ENCODE data around the gene ITPKA. TPM values are rescaled to one million over a fixed set of nuclear protein-coding genes. Genes with fewer than 3 reads are reported as not detected.

ITPKA gene
- total RNA-seq, 1 donor from 2014 or later = 0.32 TPM

DNA sequence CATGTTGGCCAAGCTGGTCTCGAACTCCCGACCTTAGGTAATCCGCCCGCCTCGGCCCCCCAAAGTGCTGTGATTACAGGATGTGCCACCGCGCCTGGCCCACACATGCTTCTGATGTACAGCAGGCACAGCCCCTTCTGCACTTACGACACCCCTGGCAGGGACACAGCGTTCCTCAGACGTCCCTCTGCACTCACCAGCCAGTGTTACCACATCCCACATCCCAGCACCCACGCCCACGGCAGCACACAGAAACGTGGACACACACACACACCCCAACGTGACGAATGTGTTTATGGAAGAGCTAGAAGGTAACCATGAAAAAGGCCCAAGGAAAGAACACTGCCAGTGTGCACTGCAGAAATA lies 51.0 kb downstream of the ITPKA start:
- Histone ChIP-seq H3K9me3 (no peaks in the 10 kb centered on the region), H3K27me3 (ENCODE audit: low read depth) (no peaks in the 10 kb centered on the region), H3K36me3 (no peaks in the 10 kb centered on the region), H3K4me3 (peak overlapping the region; percentile 87), H3K27ac (peak overlapping the region; percentile 81), H3K4me1 (peaks cover 12% of the 10 kb centered on the region)
- ATAC-seq = peak; percentile 73 to 86
- TF ChIP-seq, protein P1, sequence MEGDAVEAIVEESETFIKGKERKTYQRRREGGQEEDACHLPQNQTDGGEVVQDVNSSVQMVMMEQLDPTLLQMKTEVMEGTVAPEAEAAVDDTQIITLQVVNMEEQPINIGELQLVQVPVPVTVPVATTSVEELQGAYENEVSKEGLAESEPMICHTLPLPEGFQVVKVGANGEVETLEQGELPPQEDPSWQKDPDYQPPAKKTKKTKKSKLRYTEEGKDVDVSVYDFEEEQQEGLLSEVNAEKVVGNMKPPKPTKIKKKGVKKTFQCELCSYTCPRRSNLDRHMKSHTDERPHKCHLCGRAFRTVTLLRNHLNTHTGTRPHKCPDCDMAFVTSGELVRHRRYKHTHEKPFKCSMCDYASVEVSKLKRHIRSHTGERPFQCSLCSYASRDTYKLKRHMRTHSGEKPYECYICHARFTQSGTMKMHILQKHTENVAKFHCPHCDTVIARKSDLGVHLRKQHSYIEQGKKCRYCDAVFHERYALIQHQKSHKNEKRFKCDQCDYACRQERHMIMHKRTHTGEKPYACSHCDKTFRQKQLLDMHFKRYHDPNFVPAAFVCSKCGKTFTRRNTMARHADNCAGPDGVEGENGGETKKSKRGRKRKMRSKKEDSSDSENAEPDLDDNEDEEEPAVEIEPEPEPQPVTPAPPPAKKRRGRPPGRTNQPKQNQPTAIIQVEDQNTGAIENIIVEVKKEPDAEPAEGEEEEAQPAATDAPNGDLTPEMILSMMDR (IDR thresholded peaks at IDR 0.05) = no peak
- intact Hi-C loops (cut with DNase I) = no loop called here
- peak; percentile 89 for DNase-seq

DNA sequence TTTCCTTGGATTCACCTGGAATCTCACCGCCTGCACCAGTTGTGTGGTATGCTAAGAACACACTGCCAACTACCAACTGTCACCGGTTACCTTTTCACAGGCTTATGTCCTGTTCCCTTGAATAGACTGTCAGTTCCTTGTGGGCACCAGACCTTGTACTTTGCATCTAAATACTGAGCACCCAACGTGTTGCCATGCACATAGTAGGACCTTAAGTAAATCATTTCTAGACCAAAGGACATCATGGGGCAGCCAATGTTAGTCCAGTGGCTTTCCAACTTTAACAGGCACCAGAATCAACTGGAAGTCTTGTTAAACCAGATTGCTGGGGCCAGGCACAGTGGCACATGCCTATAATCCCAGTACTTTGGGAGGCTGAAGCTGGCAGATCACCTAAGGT lies 51.5 kb downstream of the ITPKA start:
- Histone ChIP-seq H3K4me3 (no peak overlapping the region), H3K27ac (no peak overlapping the region), H3K4me1 (peaks cover 12% of the 10 kb centered on the region), H3K9me3 (no peaks in the 10 kb centered on the region), H3K27me3 (ENCODE audit: low read depth) (no peaks in the 10 kb centered on the region), H3K36me3 (no peaks in the 10 kb centered on the region)
- no peak for DNase-seq
- TF ChIP-seq, protein P1 (IDR thresholded peaks at IDR 0.05) = no peak
- intact Hi-C loops (cut with DNase I) = no loop called here
- ATAC-seq = no peak

DNA sequence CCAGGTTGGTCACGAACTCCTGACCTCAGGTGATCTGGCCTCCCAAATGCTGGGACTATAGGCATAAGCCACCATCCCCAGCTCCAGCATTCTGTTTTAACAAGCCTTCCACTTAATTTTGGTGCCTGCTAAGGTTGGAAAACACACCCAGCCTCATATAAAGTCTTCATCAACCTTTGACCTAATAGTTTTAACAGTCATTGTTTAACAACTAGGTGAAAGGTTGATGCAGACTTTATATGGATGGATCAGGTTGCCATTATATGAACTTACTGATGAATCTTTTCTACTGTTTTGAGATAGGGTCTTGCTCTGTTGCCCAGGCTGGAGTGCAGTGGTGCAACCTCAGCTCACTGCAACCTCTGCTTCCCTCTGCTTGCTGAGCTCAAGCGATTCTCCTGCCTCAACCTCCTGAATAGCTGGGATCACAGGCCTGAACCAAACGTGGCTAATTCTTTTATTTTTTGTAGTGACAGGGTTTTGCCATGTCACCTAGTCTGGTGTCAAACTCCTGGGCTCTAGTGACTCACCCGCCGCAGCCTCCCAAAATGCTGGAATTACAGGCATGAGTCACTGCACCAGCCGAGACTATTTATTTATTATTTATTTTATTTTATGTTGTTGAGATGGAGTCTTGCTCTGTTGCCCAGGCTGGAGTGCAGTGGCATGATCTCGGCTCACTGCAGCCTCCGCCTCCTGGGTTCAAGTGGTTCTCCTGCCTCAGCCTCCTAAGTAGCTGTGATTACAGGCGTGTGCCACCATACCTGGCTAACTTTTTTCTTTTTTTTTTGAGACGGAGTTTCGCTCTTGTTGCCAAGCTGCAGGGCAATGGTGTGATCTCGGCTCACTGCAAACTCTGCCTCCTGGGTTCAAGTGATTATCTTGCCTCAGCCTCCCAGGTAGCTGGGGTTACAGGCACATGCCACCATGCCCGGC lies 53.4 kb downstream of the ITPKA start:
- DNase-seq = no peak
- peaks cover 12% of the 10 kb centered on the region for H3K4me1 ChIP-seq
- TF ChIP-seq, protein P1 (IDR thresholded peaks at IDR 0.05) = no peak

DNA sequence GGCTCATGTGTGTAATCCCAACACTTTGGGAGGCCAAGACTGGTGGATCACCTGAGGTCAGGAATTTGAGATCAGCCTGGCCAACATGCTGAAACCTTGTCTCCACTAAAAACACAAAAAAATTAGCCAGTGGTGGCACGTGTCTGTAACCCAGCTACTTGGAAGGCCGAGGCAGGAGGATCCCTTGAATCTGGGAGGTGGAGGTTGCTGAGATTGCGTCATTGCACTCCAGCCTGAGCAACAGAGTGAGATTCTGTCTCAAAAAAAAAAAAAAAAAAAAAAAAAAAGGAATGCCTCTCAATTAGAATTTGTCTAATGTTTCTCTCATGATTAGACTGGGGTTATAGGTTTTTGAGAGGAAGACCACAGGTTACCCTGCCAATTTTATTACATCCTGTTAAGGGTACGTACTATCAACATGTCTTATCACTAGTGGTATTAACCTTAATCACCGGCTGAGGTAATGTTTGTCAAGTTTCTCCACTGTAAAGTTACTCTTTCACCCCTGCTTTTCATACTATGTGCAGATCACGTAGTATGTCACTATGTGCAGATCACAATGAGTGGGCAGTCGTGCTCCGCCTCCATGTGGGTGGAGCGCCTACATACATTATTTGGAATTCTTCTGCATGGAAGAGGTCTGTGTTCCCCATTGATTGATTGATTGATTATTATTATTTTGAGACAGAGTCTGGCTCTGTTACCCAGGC lies 56.5 kb downstream of the ITPKA start:
- intact Hi-C loops (cut with DNase I) = no loop called here

More for the DNA sequence above, 53.4 kb downstream of the ITPKA start:
- Histone ChIP-seq H3K27ac (no peak overlapping the region), H3K36me3 (no peaks in the 10 kb centered on the region), H3K9me3 (no peaks in the 10 kb centered on the region), H3K4me3 (no peak overlapping the region), H3K27me3 (ENCODE audit: low read depth) (no peaks in the 10 kb centered on the region)
- intact Hi-C loops (cut with DNase I) = no loop called here
- no peak for ATAC-seq

More for the DNA sequence above, 56.5 kb downstream of the ITPKA start:
- H3K4me1 ChIP-seq = peaks cover 3% of the 10 kb centered on the region
- no peak overlapping the region for H3K4me3 ChIP-seq
- DNase-seq (no peak), ATAC-seq (no peak)
- no peak overlapping the region for H3K27ac ChIP-seq
- H3K36me3 ChIP-seq = no peaks in the 10 kb centered on the region
- no peaks in the 10 kb centered on the region for H3K9me3 ChIP-seq
- H3K27me3 ChIP-seq (ENCODE audit: low read depth) = no peaks in the 10 kb centered on the region
- TF ChIP-seq, protein P1 (IDR thresholded peaks at IDR 0.05) = no peak

Other genes starting within 250 kb of the ITPKA start
- gene OIP5, start 161.3 kb upstream of the ITPKA start, total RNA-seq = 0.62 TPM
- 7.0 TPM for gene NUSAP1, start 161.0 kb upstream of the ITPKA start, total RNA-seq
- gene NDUFAF1, start 91.4 kb upstream of the ITPKA start, total RNA-seq = 16.3 TPM
- gene RTF1, start 76.8 kb upstream of the ITPKA start, total RNA-seq = 27.1 TPM
- 25.9 TPM for gene LTK, start 20.0 kb downstream of the ITPKA start, total RNA-seq
- 28.5 TPM for gene RPAP1, start 50.4 kb downstream of the ITPKA start, total RNA-seq
- 17.3 TPM for gene TYRO3, start 65.3 kb downstream of the ITPKA start, total RNA-seq
- 38.7 TPM for gene MGA, start 166.5 kb downstream of the ITPKA start, total RNA-seq

All from lower lobe of right lung (tissue), 2 donors.